Fibroblast of lung (primary cell): ENCODE results near the gene PRCP.

ENCODE experiments used
- EZH2 ChIP-seq: IDR thresholded peaks from 2 replicates; pipeline ENCODE4 v1.5.1; 2012; ENCODE audit warnings: low read length, control low read depth, mild to moderate bottlenecking; ENCODE audit errors: missing control alignments
- TF ChIP-seq, protein P1 (sequence below), 2 donors: IDR thresholded peaks in 1 of 2; conservative IDR thresholded peaks in 1 of 2; 1 replicate in 1 of 2; 2 replicates in 1 of 2; pipeline ENCODE4 v1.5.1; 2011 to 2012; ENCODE audit warnings: low read length in 2 of 2, control low read depth in 1 of 2, inconsistent platforms in 1 of 2, low read depth in 1 of 2, mild to moderate bottlenecking in 1 of 2

DNA sequence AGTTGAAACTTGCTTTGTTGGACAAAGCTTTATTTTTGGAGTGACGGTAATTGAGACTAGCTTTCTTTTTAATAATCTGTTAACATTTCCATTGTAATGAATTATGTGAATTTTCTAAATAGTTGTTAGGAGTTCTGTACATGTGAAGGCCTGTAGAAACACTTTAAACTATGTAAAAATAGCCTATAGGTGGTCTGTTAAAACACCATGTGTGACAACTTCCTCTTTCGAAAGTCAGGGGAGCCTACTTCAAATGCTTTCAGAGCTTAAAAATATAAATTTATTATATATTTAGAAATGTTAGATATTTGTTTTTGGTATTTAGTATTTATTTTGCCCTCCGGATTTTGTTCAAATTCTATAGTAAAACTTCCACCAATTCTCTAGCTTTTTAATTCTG, 30.0 kb upstream of the PRCP start:
- TF ChIP-seq, protein P1, sequence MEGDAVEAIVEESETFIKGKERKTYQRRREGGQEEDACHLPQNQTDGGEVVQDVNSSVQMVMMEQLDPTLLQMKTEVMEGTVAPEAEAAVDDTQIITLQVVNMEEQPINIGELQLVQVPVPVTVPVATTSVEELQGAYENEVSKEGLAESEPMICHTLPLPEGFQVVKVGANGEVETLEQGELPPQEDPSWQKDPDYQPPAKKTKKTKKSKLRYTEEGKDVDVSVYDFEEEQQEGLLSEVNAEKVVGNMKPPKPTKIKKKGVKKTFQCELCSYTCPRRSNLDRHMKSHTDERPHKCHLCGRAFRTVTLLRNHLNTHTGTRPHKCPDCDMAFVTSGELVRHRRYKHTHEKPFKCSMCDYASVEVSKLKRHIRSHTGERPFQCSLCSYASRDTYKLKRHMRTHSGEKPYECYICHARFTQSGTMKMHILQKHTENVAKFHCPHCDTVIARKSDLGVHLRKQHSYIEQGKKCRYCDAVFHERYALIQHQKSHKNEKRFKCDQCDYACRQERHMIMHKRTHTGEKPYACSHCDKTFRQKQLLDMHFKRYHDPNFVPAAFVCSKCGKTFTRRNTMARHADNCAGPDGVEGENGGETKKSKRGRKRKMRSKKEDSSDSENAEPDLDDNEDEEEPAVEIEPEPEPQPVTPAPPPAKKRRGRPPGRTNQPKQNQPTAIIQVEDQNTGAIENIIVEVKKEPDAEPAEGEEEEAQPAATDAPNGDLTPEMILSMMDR (conservative IDR thresholded peaks at IDR 0.05 in 1 of 2, IDR thresholded peaks at IDR 0.05 in 1 of 2; ENCODE audit: low read depth in 1 of 2, low read length in 2 of 2) = no peak
- no peak for TF ChIP-seq EZH2
